Endodermal cell (in vitro differentiated cells): ENCODE results near the gene DCP2. TPM values are rescaled to one million over a fixed set of nuclear protein-coding genes. Genes with fewer than 3 reads are reported as not detected.

Experiments
- DNase-seq: peaks from one replicate; pipeline ENCODE4 v3.0.0-alpha.2; 2017
- H3K27ac ChIP-seq: 2 replicates; pipeline ENCODE4 v1.5.1; 2013; ENCODE audit warnings: mild to moderate bottlenecking, low read depth, low read length, moderate library complexity
- H3K27me3 ChIP-seq: 2 replicates; pipeline ENCODE4 v1.6.1; 2013; ENCODE audit warnings: mild to moderate bottlenecking, low read length, moderate library complexity; ENCODE audit not compliant: insufficient read depth, control insufficient read depth, poor library complexity, severe bottlenecking
- H3K36me3 ChIP-seq: 2 replicates; pipeline ENCODE4 v1.7.0; 2013; ENCODE audit warnings: mild to moderate bottlenecking, low read length, moderate library complexity; ENCODE audit not compliant: control insufficient read depth, insufficient read depth
- H3K4me1 ChIP-seq: one replicate; pipeline ENCODE4 v1.7.0; 2013; ENCODE audit warnings: low read length; ENCODE audit not compliant: control insufficient read depth, insufficient read depth
- H3K4me3 ChIP-seq: 2 replicates; pipeline ENCODE4 v1.5.1; 2013; ENCODE audit warnings: mild to moderate bottlenecking, low read length, moderate library complexity
- H3K9ac ChIP-seq: 2 replicates; pipeline ENCODE4 v1.6.1; 2013; ENCODE audit warnings: mild to moderate bottlenecking, low read length, moderate library complexity; ENCODE audit not compliant: poor library complexity, severe bottlenecking; ENCODE audit errors: extremely low read depth
- H3K9me3 ChIP-seq: 2 replicates; pipeline ENCODE4 v1.6.1; 2013; ENCODE audit warnings: mild to moderate bottlenecking, low read length, moderate library complexity; ENCODE audit not compliant: control insufficient read depth
- H3K27ac Mint-ChIP-seq: 2 replicates; pipeline ENCODE4 v1.8.0; 2020; ENCODE audit warnings: mixed read lengths
- H3K27me3 Mint-ChIP-seq: 2 replicates; pipeline ENCODE4 v1.8.0; 2021; ENCODE audit warnings: mild to moderate bottlenecking, mixed read lengths; ENCODE audit not compliant: insufficient read depth
- H3K36me3 Mint-ChIP-seq: 2 replicates; pipeline ENCODE4 v1.8.0; 2020; ENCODE audit warnings: low read depth, mixed read lengths
- H3K4me1 Mint-ChIP-seq: 2 replicates; pipeline ENCODE4 v1.8.0; 2020; ENCODE audit warnings: mixed read lengths
- H3K4me3 Mint-ChIP-seq: 2 replicates; pipeline ENCODE4 v1.8.0; 2020; ENCODE audit warnings: mild to moderate bottlenecking, moderate library complexity, mixed read lengths
- H3K9me3 Mint-ChIP-seq: 2 replicates; pipeline ENCODE4 v1.8.0; 2020; ENCODE audit warnings: mild to moderate bottlenecking, mixed read lengths
- CTCF ChIP-seq: fragments of 200-600 bp; sonication (generic); conservative IDR thresholded peaks from 2 replicates; pipeline ENCODE4 v1.5.0; 2021; ENCODE audit warnings: antibody characterized with exemption, mild to moderate bottlenecking
- WGBS, 2 experiments: methylation state at CpG; one replicate each; pipeline versions ENCODE4 v1.1.5 to v1.1.7; 2013; ENCODE audit warnings: missing lambda C conversion rate in 2 of 2, mixed read lengths in 1 of 2; ENCODE audit not compliant: insufficient coverage in 1 of 2, insufficient read length in 1 of 2; 5-methylcytosine and 5-hydroxymethylcytosine counted together
- total RNA-seq, 2 donors: library from RNA; stranded (reverse); fragmentation: NEBNext Ultra II Directional in 1 of 2; extraction: Animal tissue kit (Norgen Biotek cat#: 25700) in 1 of 2; gene quantifications; 2 replicates in 1 of 2; 3 replicates in 1 of 2; pipeline ENCODE4 v1.2.1, GENCODE V29; 2021

Gene DCP2
- total RNA-seq, 2 donors from 2014 or later: 152 to 154 TPM

- Mint-ChIP-seq H3K27ac (no peak overlapping the region), H3K27me3 (no peaks in the 10 kb centered on the region), H3K4me3 (no peak overlapping the region), H3K9me3 (no peaks in the 10 kb centered on the region), H3K36me3 (peaks cover 90% of the 10 kb centered on the region), H3K4me1 (no peaks in the 10 kb centered on the region)
- peaks cover 98% of the 10 kb centered on the region for H3K36me3 ChIP-seq
- no peaks in the 10 kb centered on the region for H3K9me3 ChIP-seq
- no peaks in the 10 kb centered on the region for H3K27me3 ChIP-seq
- no peak for TF ChIP-seq CTCF
- H3K4me1 ChIP-seq: no peaks in the 10 kb centered on the region
- H3K27ac ChIP-seq: no peak overlapping the region
- H3K9ac ChIP-seq: no peak overlapping the region
- 93 to 100% methylated on average over 3 to 6 of the region's 6 CpGs for WGBS, 2 experiments
- no peak for DNase-seq
- H3K4me3 ChIP-seq: no peak overlapping the region
These were observed 86.4 kb downstream of the DCP2 start for GRCh38 chr5:113062869-113063508.

- H3K27me3 Mint-ChIP-seq: no peaks in the 10 kb centered on the region
- no peaks in the 10 kb centered on the region for H3K27me3 ChIP-seq
- peaks cover 94% of the 10 kb centered on the region for H3K36me3 Mint-ChIP-seq
- H3K9me3 Mint-ChIP-seq: no peaks in the 10 kb centered on the region
- no peak overlapping the region for H3K27ac ChIP-seq
- H3K27ac Mint-ChIP-seq: no peak overlapping the region
- no peaks in the 10 kb centered on the region for H3K9me3 ChIP-seq
- no peak overlapping the region for H3K9ac ChIP-seq
- DNase-seq: no peak
- WGBS, 2 experiments: 86 to 87% methylated on average over 8 to 12 of the region's 12 CpGs
- H3K4me3 ChIP-seq: no peak overlapping the region
- H3K4me3 Mint-ChIP-seq: no peak overlapping the region
- no peaks in the 10 kb centered on the region for H3K4me1 Mint-ChIP-seq
- peaks cover 98% of the 10 kb centered on the region for H3K36me3 ChIP-seq
- no peak for TF ChIP-seq CTCF
- H3K4me1 ChIP-seq: no peaks in the 10 kb centered on the region
These were observed 87.3 kb downstream of the DCP2 start for GRCh38 chr5:113063927-113064326.

GRCh38 chr5:113064806-113065205, 88.2 kb downstream of the DCP2 start:
- peaks cover 2% of the 10 kb centered on the region for H3K4me1 Mint-ChIP-seq
- H3K27me3 Mint-ChIP-seq: no peaks in the 10 kb centered on the region
- Histone ChIP-seq H3K9me3 (no peaks in the 10 kb centered on the region), H3K4me1 (no peaks in the 10 kb centered on the region), H3K36me3 (peaks cover 99% of the 10 kb centered on the region), H3K4me3 (no peak overlapping the region), H3K27ac (no peak overlapping the region), H3K27me3 (no peaks in the 10 kb centered on the region), H3K9ac (no peak overlapping the region)
- H3K9me3 Mint-ChIP-seq: no peaks in the 10 kb centered on the region
- no peak for TF ChIP-seq CTCF
- H3K27ac Mint-ChIP-seq: peak overlapping the region; percentile 39
- WGBS, 2 experiments: 100% methylated on average over 1 of the region's 1 CpG
- H3K36me3 Mint-ChIP-seq: peaks cover 94% of the 10 kb centered on the region
- no peak overlapping the region for H3K4me3 Mint-ChIP-seq
- no peak for DNase-seq
